H1 (cell line): Measurements from ENCODE around the gene NEDD8. TPM values are rescaled to one million over a fixed set of nuclear protein-coding genes. Genes with fewer than 3 reads are reported as not detected.

Experiments
- CTCF ChIA-PET: fragments of 300-600 bp; sonication (Branson Sonifier 250); formaldehyde crosslinking; loops from one replicate; lab custom pipeline; 2021; ENCODE audit not compliant: partially characterized antibody; lab: Charles Lee
- POLR2A ChIA-PET: fragments of 300-600 bp; sonication (Branson Sonifier 250); formaldehyde crosslinking; loops from one replicate; lab custom pipeline; 2021; ENCODE audit warnings: inconsistent platforms; ENCODE audit not compliant: partially characterized antibody; lab: Charles Lee
- DNase-seq, 2 experiments: peaks; one replicate each; pipeline versions ENCODE4 v3.0.0 to v3.0.0-alpha.2; 2010 to 2022; ENCODE audit warnings: low spot score in 2 of 2, low read depth in 1 of 2, mixed read lengths in 1 of 2
- FAIRE-seq: peaks from 2 replicates; lab custom pipeline; 2011; peaks lifted over from hg19 to GRCh38; lab: Jason Lieb, UNC
- H2AFZ ChIP-seq: 2 replicates; pipeline ENCODE4 v1.8.1; 2012; ENCODE audit warnings: low read length, inconsistent platforms
- H2AK5ac ChIP-seq: 2 replicates; pipeline ENCODE4 v1.6.1; 2013; ENCODE audit warnings: low read depth, low read length
- H2BK120ac ChIP-seq: replicated peaks from 2 replicates; pipeline ENCODE3; 2013; ENCODE audit warnings: low read depth, low read length, inconsistent platforms
- H2BK12ac ChIP-seq: 2 replicates; pipeline ENCODE4 v1.6.1; 2013; ENCODE audit warnings: low read depth, low read length
- H2BK15ac ChIP-seq: 2 replicates; pipeline ENCODE4 v1.6.1; 2013; ENCODE audit warnings: low read length
- H2BK20ac ChIP-seq: 2 replicates; pipeline ENCODE4 v1.6.1; 2013; ENCODE audit warnings: low read length
- H2BK5ac ChIP-seq: 2 replicates; pipeline ENCODE4 v1.6.1; 2013; ENCODE audit warnings: low read depth, low read length
- H3K14ac ChIP-seq: 2 replicates; pipeline ENCODE4 v1.6.1; 2013; ENCODE audit warnings: inconsistent platforms; ENCODE audit not compliant: insufficient read length
- H3K18ac ChIP-seq: 2 replicates; pipeline ENCODE4 v1.6.1; 2013; ENCODE audit warnings: low read length; ENCODE audit errors: extremely low read depth
- H3K23ac ChIP-seq: 2 replicates; pipeline ENCODE4 v1.6.1; 2013; ENCODE audit warnings: inconsistent platforms; ENCODE audit not compliant: insufficient read length
- H3K23me2 ChIP-seq: 2 replicates; pipeline ENCODE4 v1.6.1; 2013; ENCODE audit warnings: low read depth, low read length
- H3K27ac ChIP-seq: 2 replicates; pipeline ENCODE4 v1.6.1; 2011; ENCODE audit warnings: low read depth, low read length, inconsistent platforms
- H3K27me3 ChIP-seq, 4 experiments: replicated peaks in 1 of 4; 1 replicate in 1 of 4; 2 replicates in 3 of 4; pipeline versions ENCODE4 v1.6.1 to v1.8.1; 2011 to 2013; ENCODE audit warnings: low read length in 3 of 4, mild to moderate bottlenecking in 3 of 4, inconsistent platforms in 2 of 4, mixed read lengths in 2 of 4, moderate library complexity in 1 of 4; ENCODE audit not compliant: control insufficient read depth in 3 of 4, insufficient read depth in 3 of 4; ENCODE audit errors: extremely low read depth in 1 of 4
- H3K36me3 ChIP-seq, 4 experiments: 2 replicates each; pipeline versions ENCODE4 v1.6.1 to v1.8.1; 2011 to 2013; ENCODE audit warnings: mild to moderate bottlenecking in 4 of 4, low read length in 3 of 4, moderate library complexity in 2 of 4, control low read depth in 1 of 4, inconsistent platforms in 1 of 4; ENCODE audit not compliant: insufficient read depth in 4 of 4, control insufficient read depth in 2 of 4
- H3K4ac ChIP-seq: replicated peaks from 2 replicates; pipeline ENCODE3; 2013; ENCODE audit warnings: low read length, low read depth, mixed read lengths, inconsistent platforms; ENCODE audit not compliant: insufficient read length
- H3K4me1 ChIP-seq, 4 experiments: replicated peaks in 1 of 4; 1 replicate in 1 of 4; 2 replicates in 3 of 4; pipeline versions ENCODE4 v1.6.1 to v1.8.1; 2011 to 2013; ENCODE audit warnings: low read length in 3 of 4, inconsistent platforms in 2 of 4, mixed read lengths in 1 of 4; ENCODE audit not compliant: insufficient read depth in 4 of 4, control insufficient read depth in 3 of 4
- H3K4me2 ChIP-seq, 2 experiments: 2 replicates each; pipeline versions ENCODE4 v1.6.1 to v1.8.1; 2011 to 2013; ENCODE audit warnings: low read depth in 2 of 2, low read length in 2 of 2, control low read depth in 1 of 2, inconsistent platforms in 1 of 2, mild to moderate bottlenecking in 1 of 2; ENCODE audit not compliant: insufficient read depth in 1 of 2
- H3K4me3 ChIP-seq, 4 experiments: fragments of 200-600, 300-600 bp in 1 of 4; sonication (generic), shearing (Covaris generic), sonication (Bioruptor Twin) in 1 of 4; 2 replicates each; pipeline versions ENCODE4 v1.5.1 to v1.8.1; 2011 to 2016; ENCODE audit warnings: low read length in 4 of 4, low read depth in 3 of 4, control low read depth in 2 of 4, inconsistent platforms in 2 of 4, mild to moderate bottlenecking in 2 of 4, mixed read lengths in 1 of 4, moderate library complexity in 1 of 4; ENCODE audit not compliant: insufficient read depth in 2 of 4; ENCODE audit errors: extremely low read depth in 1 of 4
- H3K56ac ChIP-seq: replicated peaks from 2 replicates; pipeline ENCODE3; 2013; ENCODE audit warnings: low read depth, mild to moderate bottlenecking, mixed read lengths, low read length, inconsistent platforms; ENCODE audit not compliant: insufficient read length
- H3K79me1 ChIP-seq: 2 replicates; pipeline ENCODE4 v1.6.1; 2013; ENCODE audit warnings: low read depth, low read length, control low read depth
- H3K79me2 ChIP-seq, 2 experiments: 2 replicates each; pipeline versions ENCODE4 v1.6.1 to v1.8.1; 2012 to 2013; ENCODE audit warnings: low read length in 2 of 2, mild to moderate bottlenecking in 2 of 2, inconsistent platforms in 1 of 2; ENCODE audit not compliant: insufficient read depth in 2 of 2, control insufficient read depth in 1 of 2
- H3K9ac ChIP-seq, 4 experiments: replicated peaks in 1 of 4; 1 replicate in 1 of 4; 2 replicates in 3 of 4; pipeline versions ENCODE4 v1.6.1 to v1.8.1; 2011 to 2013; ENCODE audit warnings: low read depth in 3 of 4, low read length in 3 of 4, control low read depth in 2 of 4, mild to moderate bottlenecking in 2 of 4, moderate library complexity in 2 of 4, inconsistent platforms in 1 of 4; ENCODE audit errors: extremely low read depth in 1 of 4
- H3K9me3 ChIP-seq, 2 experiments: 2 replicates each; pipeline versions ENCODE4 v1.6.1 to v1.8.1; 2012 to 2013; ENCODE audit warnings: mild to moderate bottlenecking in 2 of 2, moderate library complexity in 2 of 2, control low read depth in 1 of 2, inconsistent platforms in 1 of 2, low read depth in 1 of 2, low read length in 1 of 2, mixed read lengths in 1 of 2; ENCODE audit not compliant: insufficient read depth in 2 of 2
- H4K20me1 ChIP-seq, 2 experiments: replicated peaks in 1 of 2; 2 replicates each; pipeline versions ENCODE3 to v1.8.1; 2011 to 2013; ENCODE audit warnings: inconsistent platforms in 2 of 2, low read length in 2 of 2, mild to moderate bottlenecking in 1 of 2; ENCODE audit not compliant: insufficient read depth in 2 of 2, control insufficient read depth in 1 of 2
- H4K5ac ChIP-seq: 2 replicates; pipeline ENCODE4 v1.6.1; 2013; ENCODE audit warnings: low read length, low read depth, mixed read lengths, inconsistent platforms; ENCODE audit not compliant: insufficient read length
- H4K8ac ChIP-seq: 2 replicates; pipeline ENCODE4 v1.8.0; 2013; ENCODE audit warnings: mild to moderate bottlenecking, moderate library complexity, low read length, inconsistent platforms; ENCODE audit not compliant: insufficient read depth; ENCODE audit errors: extremely low read depth
- H4K91ac ChIP-seq: replicated peaks from 2 replicates; pipeline ENCODE3; 2013; ENCODE audit warnings: low read length, mixed read lengths, inconsistent platforms; ENCODE audit not compliant: insufficient read length
- BCL11A ChIP-seq, 2 experiments: IDR thresholded peaks; one replicate each; pipeline ENCODE4 v1.6.1; 2011; ENCODE audit warnings: low read depth in 2 of 2, low read length in 2 of 2, mild to moderate bottlenecking in 2 of 2
- CHD1 ChIP-seq: IDR thresholded peaks from 2 replicates; pipeline ENCODE4 v1.6.1; 2012; ENCODE audit warnings: low read depth, low read length, improper control_type of control experiment
- CTBP2 ChIP-seq: IDR thresholded peaks from 2 replicates; pipeline ENCODE4 v1.7.0; 2011; ENCODE audit warnings: borderline replicate concordance, mild to moderate bottlenecking, moderate library complexity, mixed read lengths, low read length; ENCODE audit not compliant: insufficient read depth, insufficient read length
- EP300 ChIP-seq, 2 experiments: IDR thresholded peaks; 1 replicate in 1 of 2; 2 replicates in 1 of 2; pipeline ENCODE4 v1.6.1; 2011 to 2012; ENCODE audit warnings: low read depth in 2 of 2, low read length in 2 of 2, mild to moderate bottlenecking in 2 of 2, borderline replicate concordance in 1 of 2, inconsistent platforms in 1 of 2, moderate library complexity in 1 of 2
- JUND ChIP-seq: IDR thresholded peaks from 2 replicates; pipeline ENCODE4 v1.6.1; 2011; ENCODE audit warnings: mild to moderate bottlenecking, improper control_type of control experiment, low read length
- KDM4A ChIP-seq: IDR thresholded peaks from one replicate; pipeline ENCODE4 v1.7.1; 2012; ENCODE audit warnings: low read depth, mild to moderate bottlenecking, moderate library complexity, low read length, inconsistent platforms; ENCODE audit not compliant: severe bottlenecking
- KDM5A ChIP-seq: fragments of 200-600 bp; IDR thresholded peaks from 2 replicates; pipeline ENCODE4 v1.7.1; 2012; ENCODE audit warnings: mild to moderate bottlenecking, low read length, inconsistent platforms, mixed read lengths
- PHF8 ChIP-seq: fragments of 200-600 bp; sonication (generic); conservative IDR thresholded peaks from 2 replicates; pipeline ENCODE4 v1.7.1; 2012; ENCODE audit warnings: low read depth, mild to moderate bottlenecking, inconsistent platforms, low read length, moderate library complexity
- SIRT6 ChIP-seq: IDR thresholded peaks from one replicate; pipeline ENCODE4 v1.7.1; 2012; ENCODE audit warnings: low read length, inconsistent platforms
- SP4 ChIP-seq: IDR thresholded peaks from 2 replicates; pipeline ENCODE4 v1.6.1; 2012; ENCODE audit warnings: low read length, inconsistent platforms
- SRF ChIP-seq: IDR thresholded peaks from 2 replicates; pipeline ENCODE4 v1.6.1; 2011; ENCODE audit warnings: mild to moderate bottlenecking, low read depth, low read length, moderate library complexity
- TBP ChIP-seq: IDR thresholded peaks from 2 replicates; pipeline ENCODE4 v1.6.1; 2011; ENCODE audit warnings: low read depth, low read length, improper control_type of control experiment
- ZNF274 ChIP-seq: IDR thresholded peaks from 2 replicates; pipeline ENCODE4 v1.7.0; 2012; ENCODE audit warnings: low read length, borderline replicate concordance; ENCODE audit errors: extremely low read depth
- WGBS, 2 experiments: shearing (Covaris generic) in 1 of 2; methylation state at CpG; one replicate each; pipeline versions ENCODE4 v1.1.6 to v1.1.7; 2013 to 2015; ENCODE audit warnings: low lambda C conversion rate in 2 of 2, mixed read lengths in 2 of 2, inconsistent platforms in 1 of 2, low coverage in 1 of 2, missing lambda C conversion rate in 1 of 2; ENCODE audit not compliant: insufficient replicate concordance in 2 of 2, insufficient coverage in 1 of 2, insufficient read length in 1 of 2; ENCODE audit errors: extremely low coverage in 1 of 2, missing lambda C conversion rate in 1 of 2; 5-methylcytosine and 5-hydroxymethylcytosine counted together
- polyA plus RNA-seq, 7 experiments: library from polyadenylated mRNA; depleted of rRNA in 3 of 7; stranded (reverse) in 5 of 7; unstranded in 2 of 7; fragments of >200 nt in 5 of 7; fragments of 200-250 nt in 2 of 7; gene quantifications; 1 replicate in 5 of 7; 2 replicates in 1 of 7; 4 replicates in 1 of 7; pipeline versions ENCODE4 v1.2.1 to v1.2.3, GENCODE V29; 2011 to 2013; ENCODE audit warnings: missing spikeins in 2 of 7, mixed read lengths in 2 of 7
- total RNA-seq: library from RNA; stranded (reverse); fragmentation: NEBNext Ultra II Directional; extraction: Animal tissue kit (Norgen Biotek cat#: 25700); gene quantifications from 2 replicates; pipeline ENCODE4 v1.2.1, GENCODE V29; 2021

The NEDD8 gene
- total and polyA plus RNA-seq, 2 of the 8 experiments (the other 6 are each of a cell fraction or from before 2014, with no cell fraction given), result 253 to 317 TPM

DNA sequence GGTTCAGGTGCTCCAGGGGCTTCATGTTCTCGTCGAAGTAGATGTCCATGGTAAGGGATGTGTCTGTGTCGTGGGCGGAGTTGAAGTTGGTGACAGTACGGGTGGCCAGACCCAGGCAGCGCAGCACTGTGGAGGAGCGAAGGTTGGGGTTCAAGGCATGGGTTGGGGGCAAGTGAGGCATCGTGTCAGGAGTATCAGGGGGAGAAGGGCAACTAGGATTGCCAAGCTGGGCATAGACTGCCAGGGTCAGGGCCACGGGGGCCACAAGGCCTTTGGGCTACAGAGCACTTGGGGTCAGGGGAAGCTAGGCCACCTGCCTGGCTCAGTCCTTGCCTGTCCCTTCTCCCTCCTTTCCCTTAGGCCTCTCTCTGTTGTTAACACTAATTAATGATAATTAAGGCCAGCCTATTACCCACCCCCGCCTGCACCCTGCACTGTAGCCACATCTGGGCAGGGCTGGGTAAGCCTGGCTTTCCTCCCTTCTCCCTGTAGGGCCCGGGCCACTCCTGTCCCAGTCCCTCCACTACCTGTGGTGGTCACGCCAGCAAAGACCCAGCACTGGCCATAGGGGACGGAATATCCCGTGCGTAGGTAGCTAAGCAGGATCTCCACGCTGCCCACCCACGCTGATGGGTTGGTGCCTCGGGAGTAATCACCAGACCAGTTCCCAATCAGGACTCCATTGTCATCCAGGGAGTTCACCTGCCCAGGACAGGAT lies 26.5 kb upstream of the NEDD8 start:
- Histone ChIP-seq H2BK12ac (0 out of 2 replicates have a peak overlapping the region, but pooled peaks have one; percentile 9), H3K23me2 (no peaks in the 10 kb centered on the region), H3K14ac (no peak overlapping the region), H2BK20ac (no peak overlapping the region), H3K79me1 (no peaks in the 10 kb centered on the region), H3K9ac (no peak overlapping the region), H2BK15ac (no peak overlapping the region), H3K79me2 (no peaks in the 10 kb centered on the region), H4K5ac (no peak overlapping the region), H2BK5ac (no peak overlapping the region), H3K4ac (no peak overlapping the region), H3K56ac (no peak overlapping the region), H3K18ac (no peak overlapping the region), H4K20me1 (peaks cover 0 to 2% of the 10 kb centered on the region in 2 experiments), H3K27me3 (no peaks in the 10 kb centered on the region; a peak in 1 of 7 replicates), H2AFZ (no peak overlapping the region), H2AK5ac (no peak overlapping the region), H4K91ac (no peak overlapping the region), H3K4me3 (no peak overlapping the region), H4K8ac (peak overlapping the region; percentile 80), H3K23ac (no peak overlapping the region), H3K36me3 (no peaks in the 10 kb centered on the region), H3K27ac (no peak overlapping the region), H3K4me2 (no peak overlapping the region), H3K9me3 (no peaks in the 10 kb centered on the region), H3K4me1 (peaks cover 0 to 2% (median 0%) of the 10 kb centered on the region in 4 experiments; a peak in 1 of 7 replicates), H2BK120ac (no peak overlapping the region)
- FAIRE-seq, result no peak
- POLR2A ChIA-PET, result interaction anchor here (0.7 to 3.9 kb wide), 7 partner anchors 8 to 56 kb away, joined by 3 to 14 read pairs (median 4); partner anchors contain the start of gene RABGGTA
- CTCF ChIA-PET, result interaction anchor here (0.5 to 3.6 kb wide), 8 partner anchors 12 to 1446 kb away, joined by 3 to 14 read pairs (median 6); partner anchors contain the start of genes CIDEB, RABGGTA and TINF2
- 88% methylated on average over 18 of the region's 18 CpGs; no CpG with 5 or more reads in 1 of the 2 experiments for WGBS, 2 experiments
- no peak for DNase-seq
- TF ChIP-seq JUND (no peak), CTBP2 (no peak), TBP (no peak), BCL11A (IDR thresholded peaks at IDR 0.05; ENCODE audit: low read depth in 2 of 2, low read length in 2 of 2) (no peak), ZNF274 (no peak), KDM5A (no peak), CHD1 (no peak), SP4 (no peak), SRF (no peak), EP300 (IDR thresholded peaks at IDR 0.05; ENCODE audit: borderline replicate concordance in 1 of 2, low read depth in 2 of 2, low read length in 2 of 2) (no peak), SIRT6 (no peak), KDM4A (no peak), PHF8 (no peak)
